Thoracic aorta (tissue), 2 donors: Measurements from ENCODE around the gene TSPAN4. TPM values are rescaled to one million over a fixed set of nuclear protein-coding genes. Genes with fewer than 3 reads are reported as not detected.

Experiments used
- ATAC-seq: fragments of 150-250 bp; one replicate; pipeline ENCODE4 v1.8.0; 2017; ENCODE audit warnings: low read depth; ENCODE audit not compliant: insufficient number of reproducible peaks, low FRiP score
- DNase-seq: peaks from one replicate; pipeline ENCODE4 v3.0.0-alpha.2; 2020; ENCODE audit warnings: low spot score
- H3K27ac ChIP-seq, 2 donors: fragments of 200-600 bp; sonication (generic); 1 replicate in 1 of 2; 2 replicates in 1 of 2; pipeline ENCODE4 v1.5.1; 2016; ENCODE audit warnings: mild to moderate bottlenecking in 2 of 2, moderate library complexity in 2 of 2
- H3K27me3 ChIP-seq: fragments of 200-600 bp; sonication (generic); replicated peaks from 2 replicates; pipeline ENCODE4 v1.6.0; 2016; ENCODE audit warnings: mild to moderate bottlenecking; ENCODE audit not compliant: insufficient read depth
- H3K36me3 ChIP-seq: fragments of 200-600 bp; sonication (generic); one replicate; pipeline ENCODE4 v1.5.1; 2016
- H3K4me1 ChIP-seq, 2 donors: fragments of 200-600 bp; sonication (generic); 1 replicate in 1 of 2; 2 replicates in 1 of 2; pipeline versions ENCODE4 v1.5.1 to v1.6.0; 2016; ENCODE audit warnings: low read depth in 2 of 2, mild to moderate bottlenecking in 1 of 2; ENCODE audit not compliant: control insufficient read depth in 1 of 2
- H3K4me3 ChIP-seq: fragments of 200-600 bp; sonication (generic); 2 replicates; pipeline ENCODE4 v1.5.1; 2016; ENCODE audit warnings: mild to moderate bottlenecking
- H3K9me3 ChIP-seq: fragments of 200-600 bp; sonication (generic); 2 replicates; pipeline ENCODE4 v1.5.1; 2016
- CTCF ChIP-seq: fragments of 200-600 bp; sonication (generic); IDR thresholded peaks from one replicate; pipeline ENCODE4 v1.5.1; 2019; ENCODE audit warnings: antibody characterized with exemption
- total RNA-seq, 2 donors: library from RNA; depleted of rRNA; stranded (reverse); fragments of >200 nt; gene quantifications; one replicate each; pipeline versions ENCODE4 v1.1.0 to v1.2.3, GENCODE V29; 2016

The TSPAN4 gene
- total RNA-seq, 2 donors from 2014 or later, result 55.5 to 107 TPM

- ATAC-seq (no peak), DNase-seq (no peak)
- Histone ChIP-seq H3K27me3 (peaks cover 4% of the 10 kb centered on the region), H3K9me3 (no peaks in the 10 kb centered on the region), H3K4me3 (peak overlapping the region; percentile 98), H3K4me1 (peaks cover 25 to 35% of the 10 kb centered on the region in 2 donors), H3K36me3 (peaks cover 35% of the 10 kb centered on the region), H3K27ac (peak overlapping the region; percentile 59 to 100)
- no peak for TF ChIP-seq CTCF
Measured at GRCh38 chr11:821512-822371, 20.9 kb upstream of the TSPAN4 start.

- Histone ChIP-seq H3K27ac (no peak overlapping the region), H3K27me3 (peaks cover 6% of the 10 kb centered on the region), H3K9me3 (no peaks in the 10 kb centered on the region), H3K4me3 (no peak overlapping the region), H3K36me3 (peaks cover 35% of the 10 kb centered on the region), H3K4me1 (peaks cover 35 to 46% of the 10 kb centered on the region in 2 donors)
- TF ChIP-seq CTCF, result no peak
- ATAC-seq (no peak), DNase-seq (no peak)
Measured at GRCh38 chr11:823441-824291, 19.0 kb upstream of the TSPAN4 start.

GRCh38 chr11:824292-824880 lies 18.3 kb upstream of the TSPAN4 start:
- peaks cover 35% of the 10 kb centered on the region for H3K36me3 ChIP-seq
- H3K27ac ChIP-seq, result no peak overlapping the region
- H3K27me3 ChIP-seq, result peaks cover 6% of the 10 kb centered on the region
- no peaks in the 10 kb centered on the region for H3K9me3 ChIP-seq
- no peak overlapping the region for H3K4me3 ChIP-seq
- DNase-seq (no peak), ATAC-seq (no peak)
- peaks cover 33 to 49% of the 10 kb centered on the region in 2 donors for H3K4me1 ChIP-seq
- TF ChIP-seq CTCF, result no peak

- ATAC-seq, result no peak
- Histone ChIP-seq H3K4me1 (peaks cover 39 to 55% of the 10 kb centered on the region in 2 donors), H3K27ac (no peak overlapping the region), H3K4me3 (no peak overlapping the region), H3K9me3 (no peaks in the 10 kb centered on the region), H3K27me3 (peaks cover 6% of the 10 kb centered on the region), H3K36me3 (peaks cover 35% of the 10 kb centered on the region)
- no peak for DNase-seq
- no peak for TF ChIP-seq CTCF
Measured at GRCh38 chr11:824942-825341, 17.7 kb upstream of the TSPAN4 start.
